Large intestine (tissue), 3 donors: ENCODE data around the gene E2F8. TPM values are rescaled to one million over a fixed set of nuclear protein-coding genes. Genes with fewer than 3 reads are reported as not detected.
A peak's percentile ranks its signal among the peaks of the same experiment; 100 is the strongest.

ENCODE experiments used
- DNase-seq, 2 donors: peaks; one replicate each; pipeline versions ENCODE4 v3.0.0 to v3.0.0-alpha.2; 2013
- H3K27ac ChIP-seq: one replicate; pipeline ENCODE4 v1.5.1; 2013; ENCODE audit warnings: low read length
- H3K27me3 ChIP-seq: 2 replicates; pipeline ENCODE4 v1.6.1; 2013; ENCODE audit warnings: low read length; ENCODE audit not compliant: control insufficient read depth, insufficient read depth
- H3K36me3 ChIP-seq: 2 replicates; pipeline ENCODE4 v1.6.1; 2013; ENCODE audit warnings: low read length; ENCODE audit not compliant: control insufficient read depth, insufficient read depth
- H3K4me1 ChIP-seq: one replicate; pipeline ENCODE4 v1.6.1; 2013; ENCODE audit warnings: low read length; ENCODE audit not compliant: control insufficient read depth, insufficient read depth
- H3K4me3 ChIP-seq: one replicate; pipeline ENCODE4 v1.5.1; 2013; ENCODE audit warnings: low read length
- H3K9me3 ChIP-seq: one replicate; pipeline ENCODE4 v1.6.1; 2013; ENCODE audit warnings: mild to moderate bottlenecking, low read depth, low read length, moderate library complexity; ENCODE audit not compliant: control insufficient read depth
- WGBS: methylation state at CpG from one replicate; pipeline ENCODE4 v1.1.5; 2013; ENCODE audit warnings: low lambda C conversion rate; ENCODE audit not compliant: insufficient coverage; 5-methylcytosine and 5-hydroxymethylcytosine counted together
- polyA plus RNA-seq: library from polyadenylated mRNA; unstranded; fragments of 120-200 nt; gene quantifications from one replicate; pipeline ENCODE4 v1.2.1, GENCODE V29; 2013

E2F8 gene
- polyA plus RNA-seq, 1 donor, result 17.7 TPM

- H3K4me1 ChIP-seq, result peaks cover 29% of the 10 kb centered on the region
- no peak overlapping the region for H3K27ac ChIP-seq
- H3K36me3 ChIP-seq, result no peaks in the 10 kb centered on the region
- peak overlapping the region; percentile 48 for H3K4me3 ChIP-seq
- peaks cover 16% of the 10 kb centered on the region for H3K27me3 ChIP-seq
- H3K9me3 ChIP-seq, result no peaks in the 10 kb centered on the region
- peak in 1 of 2 donors; percentile 53 for DNase-seq
- 0% methylated on average over 1 of the region's 92 CpGs for WGBS
Measured at GRCh38 chr11:19241260-19242178, 774 bp upstream of the E2F8 start.

- H3K27me3 ChIP-seq, result peaks cover 16% of the 10 kb centered on the region
- H3K4me3 ChIP-seq, result no peak overlapping the region
- H3K4me1 ChIP-seq, result peaks cover 23% of the 10 kb centered on the region
Measured at GRCh38 chr11:19239039-19239438, 1.7 kb downstream of the E2F8 start.

GRCh38 chr11:19237813-19238212, 2.9 kb downstream of the E2F8 start:
- Histone ChIP-seq H3K4me1 (peaks cover 23% of the 10 kb centered on the region), H3K27ac (peak overlapping the region; percentile 94), H3K9me3 (no peaks in the 10 kb centered on the region), H3K27me3 (peaks cover 15% of the 10 kb centered on the region), H3K4me3 (peak overlapping the region; percentile 51), H3K36me3 (peaks cover 7% of the 10 kb centered on the region)
- peak; percentile 75 to 86 for DNase-seq
- WGBS, result 20% methylated on average over 1 of the region's 5 CpGs

More at GRCh38 chr11:19239039-19239438, 1.7 kb downstream of the E2F8 start:
- no CpG with 5 or more reads among the region's 3 CpGs for WGBS
- peaks cover 7% of the 10 kb centered on the region for H3K36me3 ChIP-seq
- H3K9me3 ChIP-seq, result no peaks in the 10 kb centered on the region
- peak overlapping the region; percentile 94 for H3K27ac ChIP-seq
- peak in 1 of 2 donors; percentile 25 for DNase-seq

GRCh38 chr11:19237381-19237780, 3.4 kb downstream of the E2F8 start:
- Histone ChIP-seq H3K27ac (peak overlapping the region; percentile 94), H3K4me3 (peak overlapping the region; percentile 51), H3K27me3 (peaks cover 11% of the 10 kb centered on the region), H3K4me1 (peaks cover 20% of the 10 kb centered on the region), H3K9me3 (no peaks in the 10 kb centered on the region), H3K36me3 (peaks cover 7% of the 10 kb centered on the region)
- DNase-seq, result no peak
- no CpG with 5 or more reads among the region's 8 CpGs for WGBS

- no peak overlapping the region for H3K4me3 ChIP-seq
- whole genome bisulfite sequencing, result no CpG with 5 or more reads among the region's 5 CpGs
- no peaks in the 10 kb centered on the region for H3K27me3 ChIP-seq
- H3K4me1 ChIP-seq, result peaks cover 12% of the 10 kb centered on the region
- no peaks in the 10 kb centered on the region for H3K9me3 ChIP-seq
- no peak overlapping the region for H3K27ac ChIP-seq
- no peak for DNase-seq
- peaks cover 21% of the 10 kb centered on the region for H3K36me3 ChIP-seq
Measured at GRCh38 chr11:19234231-19234817, 6.4 kb downstream of the E2F8 start.

- H3K27me3 ChIP-seq, result no peaks in the 10 kb centered on the region
- no peak for DNase-seq
- no peak overlapping the region for H3K4me3 ChIP-seq
- peaks cover 26% of the 10 kb centered on the region for H3K36me3 ChIP-seq
- H3K4me1 ChIP-seq, result no peaks in the 10 kb centered on the region
- H3K9me3 ChIP-seq, result no peaks in the 10 kb centered on the region
- WGBS, result no CpG with 5 or more reads among the region's 6 CpGs
- no peak overlapping the region for H3K27ac ChIP-seq
Measured at GRCh38 chr11:19232910-19233503, 7.7 kb downstream of the E2F8 start.

- no peaks in the 10 kb centered on the region for H3K27me3 ChIP-seq
- peaks cover 11% of the 10 kb centered on the region for H3K4me1 ChIP-seq
- H3K27ac ChIP-seq, result no peak overlapping the region
- 100% methylated on average over 2 of the region's 5 CpGs for WGBS
- no peak for DNase-seq
- H3K9me3 ChIP-seq, result no peaks in the 10 kb centered on the region
- H3K4me3 ChIP-seq, result no peak overlapping the region
- peaks cover 33% of the 10 kb centered on the region for H3K36me3 ChIP-seq
Measured at GRCh38 chr11:19229671-19230070, 11.1 kb downstream of the E2F8 start.

GRCh38 chr11:19228968-19229367, 11.8 kb downstream of the E2F8 start:
- no peak overlapping the region for H3K27ac ChIP-seq
- no peak overlapping the region for H3K4me3 ChIP-seq
- 86% methylated on average over 1 of the region's 3 CpGs for WGBS
- no peak for DNase-seq
- peaks cover 11% of the 10 kb centered on the region for H3K4me1 ChIP-seq
- no peaks in the 10 kb centered on the region for H3K9me3 ChIP-seq
- peaks cover 30% of the 10 kb centered on the region for H3K36me3 ChIP-seq
- no peaks in the 10 kb centered on the region for H3K27me3 ChIP-seq

GRCh38 chr11:19226378-19227195, 14.2 kb downstream of the E2F8 start:
- WGBS, result 80% methylated on average over 1 of the region's 6 CpGs
- Histone ChIP-seq H3K27ac (no peak overlapping the region), H3K4me1 (peaks cover 22% of the 10 kb centered on the region), H3K4me3 (no peak overlapping the region), H3K36me3 (peaks cover 28% of the 10 kb centered on the region), H3K9me3 (peaks cover 4% of the 10 kb centered on the region), H3K27me3 (no peaks in the 10 kb centered on the region)
- peak in 1 of 2 donors; percentile 11 for DNase-seq

- no peak overlapping the region for H3K27ac ChIP-seq
- 20% methylated on average over 1 of the region's 3 CpGs for WGBS
- no peaks in the 10 kb centered on the region for H3K27me3 ChIP-seq
- peaks cover 4% of the 10 kb centered on the region for H3K9me3 ChIP-seq
- H3K36me3 ChIP-seq, result peaks cover 25% of the 10 kb centered on the region
- H3K4me1 ChIP-seq, result peaks cover 26% of the 10 kb centered on the region
- no peak overlapping the region for H3K4me3 ChIP-seq
- peak in 1 of 2 donors; percentile 58 for DNase-seq
Measured at GRCh38 chr11:19225581-19225980, 15.2 kb downstream of the E2F8 start.
